Measurements from ENCODE around the gene DOCK6. TPM values are rescaled to one million over a fixed set of nuclear protein-coding genes. Genes with fewer than 3 reads are reported as not detected.

The DOCK6 gene
- total RNA-seq, 1 donor from 2014 or later, result 50.5 TPM

DNA sequence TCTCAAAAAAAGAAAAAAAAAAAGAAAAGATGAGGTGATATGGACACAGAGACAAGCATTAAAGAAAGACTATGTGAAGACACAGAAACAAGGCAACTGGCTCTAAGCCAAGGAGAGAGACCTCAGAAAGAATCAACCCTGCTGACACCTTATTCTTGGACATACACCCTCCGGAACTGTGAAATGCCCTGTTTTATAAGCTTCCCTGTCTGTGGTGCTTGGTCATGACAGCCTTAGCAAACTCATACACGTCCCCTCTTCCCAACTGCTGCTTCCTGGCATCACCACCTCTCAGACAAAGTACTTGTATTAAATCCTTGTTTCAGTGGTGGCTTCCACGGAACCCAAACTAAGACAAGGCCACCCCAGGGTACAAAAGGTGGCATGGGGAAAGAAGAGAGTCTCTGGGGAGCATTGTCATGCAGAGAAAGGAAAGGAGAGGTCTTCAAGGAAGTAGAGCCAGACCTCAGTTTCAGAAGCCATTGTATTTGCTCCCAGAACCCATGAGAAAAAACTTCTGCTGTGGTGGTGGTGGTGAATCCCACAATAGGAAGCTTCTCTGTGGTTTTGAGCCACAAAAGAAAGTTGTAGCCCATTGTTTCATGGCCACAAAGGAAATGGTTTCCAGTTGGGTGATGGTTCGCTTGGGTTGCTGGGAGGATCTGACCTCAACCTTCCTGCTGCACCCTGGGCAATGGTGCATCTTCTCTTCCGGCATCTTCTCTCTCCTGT, 17.3 kb upstream of the DOCK6 start:
- intact Hi-C loops (cut with DNase I), result no loop called here
- no peak for DNase-seq (ENCODE audit: low spot score)

DNA sequence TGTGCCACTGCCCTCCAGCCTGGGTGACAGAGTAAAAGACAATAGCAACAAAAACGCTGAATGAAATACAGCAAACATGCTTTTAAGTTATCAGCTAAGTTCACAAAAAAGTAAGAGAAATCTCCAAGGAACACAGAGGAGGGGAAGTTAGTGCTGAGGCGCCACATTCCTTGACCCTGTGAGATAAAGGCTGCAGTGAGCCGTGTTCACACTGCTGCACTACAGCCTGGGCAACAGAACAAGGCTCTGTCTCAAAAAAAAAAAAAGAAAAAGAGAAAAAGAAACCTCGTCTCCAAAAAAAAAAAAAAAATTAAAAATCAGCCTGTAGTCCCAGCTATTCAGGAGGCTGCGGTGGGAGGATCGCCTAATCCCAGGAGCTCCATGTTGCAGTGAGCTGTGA, 16.3 kb upstream of the DOCK6 start:
- intact Hi-C loops (cut with DNase I), result no loop called here
- DNase-seq (ENCODE audit: low spot score), result no peak

DNA sequence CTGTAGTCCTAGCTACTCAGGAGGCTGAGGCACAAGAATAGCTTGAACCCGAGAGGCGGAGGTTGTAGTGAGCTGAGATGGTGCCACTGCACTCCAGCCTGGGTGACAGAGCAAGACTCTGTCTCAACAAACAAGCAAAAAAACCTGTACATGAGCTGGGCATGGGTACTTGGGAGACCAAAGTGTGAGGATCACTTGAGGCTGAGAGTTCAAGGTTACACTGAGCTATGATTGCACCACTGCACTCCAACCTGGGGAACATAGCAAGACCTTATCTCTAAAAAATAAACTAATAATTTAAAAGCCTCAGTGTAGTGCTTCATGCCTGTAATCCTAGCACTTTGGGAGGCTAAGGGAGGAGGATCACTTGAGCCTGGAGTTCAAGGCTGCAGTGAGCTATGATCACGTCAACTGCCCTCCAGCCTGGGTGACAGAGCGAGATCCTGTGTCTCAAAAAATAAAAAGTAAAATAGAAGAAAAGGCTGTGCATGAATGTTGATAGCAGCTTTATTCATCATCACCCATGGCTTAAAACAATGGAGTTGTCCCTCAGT, 12.3 kb upstream of the DOCK6 start:
- no peak for DNase-seq (ENCODE audit: low spot score)
- intact Hi-C loops (cut with DNase I), result no loop called here

DNA sequence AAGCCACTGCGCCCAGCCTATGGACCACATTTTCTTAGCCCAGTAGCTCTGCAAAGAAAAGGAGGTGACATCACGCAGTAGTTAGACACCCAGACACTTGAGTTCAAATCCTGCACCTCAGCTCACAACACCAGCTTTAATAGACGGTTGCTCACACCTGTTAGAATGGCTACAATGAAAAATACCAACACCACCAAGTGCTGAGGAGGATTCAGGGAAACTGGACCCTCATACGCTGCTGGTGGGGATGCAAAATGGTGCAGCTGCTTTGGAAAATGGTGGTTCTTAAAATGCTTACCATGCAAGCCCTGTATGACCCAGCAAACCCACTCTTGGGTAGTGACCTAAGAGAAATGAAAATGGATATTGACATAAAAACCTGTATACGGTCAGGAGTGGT, 11.7 kb upstream of the DOCK6 start:
- no peak for DNase-seq (ENCODE audit: low spot score)
- intact Hi-C loops (cut with DNase I), result no loop called here

DNA sequence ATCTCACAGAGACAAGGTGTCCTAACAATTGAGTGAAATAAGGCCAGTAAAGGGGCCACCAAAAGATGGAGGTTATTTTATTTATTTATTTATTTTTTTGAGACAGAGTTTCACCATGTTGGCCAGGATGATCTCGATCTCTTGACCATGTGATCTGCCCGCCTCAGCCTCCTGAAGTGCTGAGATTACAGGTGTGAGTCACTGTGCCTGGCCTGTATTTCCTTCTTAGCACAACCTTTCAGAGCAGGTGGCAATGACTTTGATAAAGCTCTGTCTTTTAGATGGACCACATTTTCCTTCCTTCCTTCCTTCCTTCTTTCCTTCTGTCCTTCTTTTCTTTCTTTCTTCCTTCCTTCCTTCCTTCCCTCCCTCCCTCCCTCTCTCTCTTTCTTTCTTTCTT, 11.0 kb upstream of the DOCK6 start:
- DNase-seq (ENCODE audit: low spot score), result no peak
- intact Hi-C loops (cut with DNase I), result no loop called here

DNA sequence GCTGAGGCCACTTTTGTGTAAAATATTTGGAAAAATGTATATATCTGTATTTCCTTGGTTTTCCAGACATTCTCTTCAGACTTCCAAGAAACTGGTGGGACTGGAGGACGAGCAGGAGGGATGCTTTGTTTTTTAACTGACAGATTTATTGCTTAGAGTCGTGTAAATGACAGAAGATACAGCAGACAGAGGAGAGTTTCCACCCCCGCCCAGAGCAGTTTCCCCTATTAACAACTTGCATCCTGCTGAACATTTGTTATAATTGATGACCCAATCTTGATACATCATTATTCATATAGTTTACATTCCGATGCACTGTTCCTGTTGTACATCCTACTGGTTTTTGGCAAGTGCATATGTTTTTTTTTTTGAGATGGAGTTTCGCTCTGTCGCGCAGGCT, 7.1 kb upstream of the DOCK6 start:
- DNase-seq (ENCODE audit: low spot score), result no peak
- intact Hi-C loops (cut with DNase I), result no loop called here

DNA sequence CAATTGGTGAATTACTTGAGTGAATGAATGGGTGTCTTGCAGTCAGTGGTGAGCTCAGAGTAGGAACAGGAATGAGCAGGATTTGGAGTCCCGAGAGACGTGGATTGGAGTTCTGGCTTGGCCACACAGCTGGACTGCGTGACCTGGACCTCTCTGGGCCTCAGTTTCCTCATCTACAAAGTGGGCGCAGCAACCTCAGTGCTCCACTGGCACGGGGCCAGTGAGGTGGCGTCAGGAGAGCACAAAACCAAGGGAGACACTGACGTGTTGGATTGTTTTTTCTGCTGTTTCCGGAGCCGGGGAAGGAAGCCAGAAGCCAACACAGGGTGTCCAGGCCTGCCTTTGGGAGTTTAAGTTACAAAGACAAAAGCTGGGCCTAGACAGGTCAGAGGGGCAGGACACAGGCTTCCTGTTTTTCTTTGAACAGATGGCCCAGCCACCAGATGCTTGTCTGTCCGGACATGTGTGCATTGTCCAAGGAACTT, 6.5 kb upstream of the DOCK6 start:
- peak; percentile 87 for DNase-seq (ENCODE audit: low spot score)
- intact Hi-C loops (cut with DNase I), result no loop called here

DNA sequence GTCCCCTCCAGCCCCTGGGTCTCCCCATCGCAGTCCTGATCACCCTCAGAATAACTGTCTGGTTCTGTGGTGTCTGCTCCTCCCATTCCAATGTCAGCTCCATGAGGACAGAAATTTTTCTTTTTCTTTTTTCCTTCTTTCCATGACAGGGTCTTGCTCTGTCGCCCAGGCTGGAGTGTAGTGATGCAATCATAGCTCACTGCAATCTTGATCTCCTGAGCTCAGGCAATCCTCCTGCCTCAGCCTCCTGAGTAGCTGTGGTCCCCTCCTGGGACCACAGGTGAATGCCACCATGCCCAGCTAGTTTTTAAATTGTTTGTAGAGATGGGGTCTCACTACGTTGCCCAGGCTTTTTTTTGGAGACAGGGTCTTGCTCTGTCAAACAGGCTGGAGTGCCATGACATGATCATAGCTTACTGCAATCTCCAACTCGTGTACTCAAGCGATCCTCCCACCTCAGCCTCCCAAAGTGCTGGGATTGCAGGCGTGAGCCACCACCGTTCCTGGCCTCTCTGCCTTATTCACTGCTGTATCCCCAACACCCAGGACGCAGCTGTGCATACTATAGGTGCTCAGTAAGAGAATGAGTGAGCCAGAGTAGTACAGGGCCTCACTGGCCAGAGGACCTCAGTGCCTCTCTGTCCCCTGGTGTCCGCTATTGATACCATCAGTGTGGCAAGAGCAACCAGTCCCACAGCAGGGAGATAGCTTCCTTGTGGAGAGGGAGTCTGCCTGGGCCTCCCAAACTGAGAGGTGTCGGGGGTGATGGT, 5.2 kb upstream of the DOCK6 start:
- DNase-seq (ENCODE audit: low spot score), result no peak
- intact Hi-C loops (cut with DNase I), result no loop called here

DNA sequence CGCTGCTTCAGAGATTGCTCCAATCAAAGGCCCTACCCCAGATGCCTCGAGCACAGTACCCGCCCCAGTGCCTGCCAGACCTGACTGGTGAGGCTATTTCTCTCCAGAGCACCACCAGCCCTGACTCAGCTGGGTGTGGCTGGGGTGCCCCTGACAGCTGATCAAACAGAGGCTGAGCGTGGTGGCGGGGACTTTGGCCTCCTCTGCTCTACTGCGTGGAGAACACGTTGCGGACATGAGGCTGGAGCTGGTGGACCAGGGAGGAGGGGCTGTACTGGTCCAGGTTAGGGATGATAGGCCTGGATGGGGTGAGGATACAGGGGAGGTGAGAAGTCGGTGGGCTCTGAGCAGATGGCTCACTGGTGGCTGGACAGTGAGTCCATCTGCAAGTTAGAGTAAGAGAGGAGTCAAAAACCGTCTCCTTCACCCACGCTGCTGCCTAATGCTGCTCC, 3.5 kb upstream of the DOCK6 start:
- no peak for DNase-seq (ENCODE audit: low spot score)
- intact Hi-C loops (cut with DNase I), result no loop called here

DNA sequence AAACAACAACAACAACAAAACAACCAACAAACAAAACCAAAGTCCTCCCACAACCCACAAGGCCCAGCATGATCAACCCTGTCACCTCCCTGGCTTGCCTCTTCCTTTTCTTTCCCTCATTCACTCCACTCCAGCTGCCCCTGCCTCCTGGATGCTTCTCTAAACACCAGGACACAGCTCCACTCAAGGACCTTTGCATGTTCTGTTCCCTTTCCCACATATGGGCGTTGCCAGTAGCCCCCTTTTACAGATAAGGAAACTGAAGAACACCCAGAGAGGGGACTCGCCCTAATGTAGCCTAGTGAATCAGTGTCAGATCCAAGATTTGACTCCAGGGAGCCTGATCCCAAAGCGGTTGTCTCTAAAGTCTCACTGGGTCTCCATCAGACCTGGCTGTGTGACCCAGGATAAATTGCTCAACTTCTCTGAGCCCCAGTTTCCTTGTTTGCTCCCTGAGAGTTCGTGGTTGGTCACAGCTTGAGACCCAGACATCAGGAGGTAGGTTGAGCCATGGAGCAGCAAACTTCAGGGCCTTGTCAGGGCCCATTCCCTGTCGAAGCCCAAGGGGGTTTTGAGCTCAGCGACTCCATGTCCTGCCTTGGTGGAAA, 3.0 kb upstream of the DOCK6 start:
- no peak for DNase-seq (ENCODE audit: low spot score)
- intact Hi-C loops (cut with DNase I), result no loop called here

DNA sequence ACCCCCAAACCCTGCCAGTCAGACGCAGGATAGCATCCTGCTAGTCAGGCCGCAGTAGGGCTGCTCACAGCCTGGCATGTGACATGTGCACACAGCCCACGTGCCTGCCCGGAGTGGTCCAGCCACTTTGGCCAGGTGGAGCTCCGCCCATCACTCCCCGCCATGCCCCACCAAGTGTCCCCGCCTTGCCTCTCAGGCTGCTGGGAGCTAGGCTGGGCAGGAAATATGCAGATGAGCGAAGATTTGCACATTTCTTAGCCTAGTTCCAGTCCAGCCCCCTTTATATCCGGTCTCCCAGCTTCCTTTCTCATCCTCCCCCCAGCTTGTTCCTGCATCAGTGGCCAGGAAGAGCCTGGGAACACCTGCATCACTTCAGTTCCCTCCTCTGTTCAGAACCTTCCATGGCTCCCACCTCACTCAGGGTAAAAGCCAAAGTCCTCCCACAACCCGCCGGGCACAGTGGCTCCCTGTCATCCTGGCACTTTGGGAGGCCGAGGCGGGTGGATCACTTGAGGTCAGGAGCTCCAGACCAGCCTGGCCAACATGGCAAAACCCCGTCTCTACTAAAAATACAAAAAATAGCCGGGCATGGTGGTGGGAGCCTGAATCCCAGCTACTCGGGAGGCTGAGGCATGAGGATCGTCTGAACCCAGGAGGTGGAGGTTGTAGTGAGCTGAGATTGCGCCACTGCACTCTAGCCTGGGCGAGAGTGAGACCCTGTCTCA, 2.3 kb upstream of the DOCK6 start:
- intact Hi-C loops (cut with DNase I), result no loop called here
- peak; percentile 85 for DNase-seq (ENCODE audit: low spot score)

DNA sequence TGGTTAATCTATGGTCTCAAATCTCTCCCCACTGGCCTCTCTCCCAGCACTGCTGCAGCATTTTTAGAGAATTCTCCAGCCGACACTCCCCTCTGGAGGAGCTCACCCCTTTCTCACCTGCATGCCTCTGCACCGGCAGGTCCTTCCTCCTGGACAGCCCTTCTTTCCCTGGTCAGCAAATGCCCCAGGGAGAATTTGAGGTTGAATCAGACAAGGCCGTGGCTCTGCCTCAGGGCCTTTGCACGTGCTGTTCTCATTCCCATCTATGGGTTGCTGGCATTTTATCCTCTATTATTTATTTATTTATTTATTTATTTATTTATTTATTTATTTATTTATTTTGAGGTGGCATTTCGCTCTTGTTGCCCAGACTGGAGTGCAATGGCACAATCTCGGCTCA, 1.4 kb upstream of the DOCK6 start:
- intact Hi-C loops (cut with DNase I), result no loop called here
- DNase-seq (ENCODE audit: low spot score), result no peak

DNA sequence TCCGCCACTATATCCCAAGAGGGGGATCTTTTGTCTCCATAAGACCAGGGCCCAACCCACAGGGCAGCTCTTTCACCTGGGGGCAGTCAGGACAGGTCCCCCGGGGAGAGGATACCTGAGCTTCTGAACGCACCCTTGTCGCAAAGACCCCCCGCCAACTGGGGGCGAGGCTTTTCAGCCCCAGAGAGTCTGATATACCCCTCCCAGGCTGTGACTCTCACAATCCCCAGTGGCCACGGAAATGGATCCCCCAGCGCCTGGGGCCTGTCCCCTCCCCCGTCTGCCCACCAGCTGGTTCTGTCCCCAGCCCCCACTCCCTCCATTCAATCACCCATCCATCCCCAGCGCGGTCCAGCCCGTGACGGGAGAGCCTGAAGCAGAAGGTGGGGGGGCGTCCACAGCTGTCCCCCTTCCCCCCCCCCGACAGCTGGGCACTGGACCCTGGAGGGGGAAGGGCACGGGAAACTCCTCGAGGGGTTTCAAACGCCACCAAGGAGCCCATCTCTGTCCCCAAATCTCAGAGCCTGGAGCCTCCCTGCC, 823 bp downstream of the DOCK6 start:
- no peak for DNase-seq (ENCODE audit: low spot score)
- intact Hi-C loops (cut with DNase I), result no loop called here

DNA sequence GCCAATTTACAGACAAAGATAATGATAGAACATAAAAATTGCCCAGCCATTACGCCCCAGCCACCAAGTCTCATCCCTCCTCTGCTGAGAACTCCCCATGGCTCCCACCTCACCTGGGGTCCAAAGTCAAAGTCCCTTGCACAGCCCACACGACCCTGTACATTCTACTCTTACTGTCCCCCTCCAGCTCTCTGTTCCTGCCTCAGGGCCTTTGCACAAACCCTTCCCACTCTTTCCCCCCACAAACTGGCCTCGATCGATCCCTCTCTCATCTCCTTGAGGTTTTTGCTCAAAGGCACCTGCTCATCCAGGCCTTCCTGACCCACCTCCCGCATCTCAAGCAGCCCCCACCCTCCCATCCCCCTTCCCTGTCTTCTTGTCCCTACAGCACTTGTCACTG, 1.3 kb downstream of the DOCK6 start:
- no peak for DNase-seq (ENCODE audit: low spot score)
- intact Hi-C loops (cut with DNase I), result no loop called here

DNA sequence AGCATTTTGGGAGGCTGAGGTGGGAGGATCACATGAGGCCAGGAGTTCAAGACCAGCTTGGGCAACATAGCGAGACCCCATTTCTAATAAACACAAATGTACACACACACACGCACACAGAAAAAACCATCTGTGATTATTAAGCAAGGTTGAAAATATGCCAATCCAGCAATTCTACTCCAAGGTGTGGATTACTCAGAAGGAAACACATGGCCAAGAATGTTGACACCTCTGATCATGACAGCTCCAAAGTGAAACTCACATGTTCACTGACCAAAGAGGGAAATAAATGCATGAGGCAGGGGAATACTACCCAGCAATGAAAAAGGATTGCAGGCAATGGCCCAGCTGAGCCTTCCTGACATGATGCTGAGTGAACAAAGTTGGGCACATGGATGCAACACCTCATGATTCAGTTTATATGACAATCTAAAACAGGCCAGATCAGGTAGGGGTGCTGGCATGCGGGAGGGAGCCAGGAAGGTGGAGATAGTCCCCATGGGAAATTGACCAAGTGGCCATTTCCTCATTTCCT, 4.4 kb downstream of the DOCK6 start:
- no peak for DNase-seq (ENCODE audit: low spot score)
- intact Hi-C loops (cut with DNase I), result no loop called here

DNA sequence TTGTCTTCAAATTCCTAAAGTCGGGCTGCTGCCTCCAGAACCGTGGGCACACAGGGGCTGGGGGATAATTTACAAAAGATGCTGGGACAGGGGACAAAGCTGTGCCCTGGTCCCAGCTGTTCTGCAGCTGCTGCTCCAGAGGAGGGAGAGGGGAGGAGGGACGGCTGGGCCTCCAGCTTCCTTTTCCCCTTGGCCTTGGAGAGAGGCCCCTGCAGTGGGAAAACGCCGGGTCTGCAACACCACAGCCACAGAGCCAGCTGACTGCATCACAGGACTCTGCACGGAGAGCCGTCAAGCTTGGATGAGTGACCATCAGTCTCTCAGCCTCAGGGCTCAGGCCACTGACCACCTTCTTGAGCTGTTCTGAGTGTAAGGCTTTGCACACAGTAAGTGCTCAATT, 6.1 kb downstream of the DOCK6 start:
- no peak for DNase-seq (ENCODE audit: low spot score)
- intact Hi-C loops (cut with DNase I), result no loop called here

DNA sequence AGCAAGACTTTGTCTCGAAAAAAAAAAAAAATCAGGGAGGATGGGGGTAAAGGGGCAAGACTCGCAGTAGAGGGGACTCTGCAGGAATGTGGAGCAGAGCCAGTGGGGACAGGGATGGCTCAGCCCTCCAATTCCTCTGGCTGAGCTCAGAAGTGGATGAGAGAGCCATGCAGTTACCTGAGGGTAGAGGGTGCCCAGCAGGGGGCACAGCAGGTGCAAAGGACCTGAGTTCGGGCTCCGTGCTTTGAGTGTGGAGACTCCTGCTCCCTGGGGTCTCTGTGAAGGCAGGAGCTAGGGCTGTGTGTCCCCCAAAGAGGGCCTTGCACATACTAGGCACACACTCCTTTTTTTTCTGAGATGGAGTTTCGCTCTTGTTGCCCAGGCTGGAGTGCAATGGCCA, 7.7 kb downstream of the DOCK6 start:
- no peak for DNase-seq (ENCODE audit: low spot score)
- intact Hi-C loops (cut with DNase I), result no loop called here

DNA sequence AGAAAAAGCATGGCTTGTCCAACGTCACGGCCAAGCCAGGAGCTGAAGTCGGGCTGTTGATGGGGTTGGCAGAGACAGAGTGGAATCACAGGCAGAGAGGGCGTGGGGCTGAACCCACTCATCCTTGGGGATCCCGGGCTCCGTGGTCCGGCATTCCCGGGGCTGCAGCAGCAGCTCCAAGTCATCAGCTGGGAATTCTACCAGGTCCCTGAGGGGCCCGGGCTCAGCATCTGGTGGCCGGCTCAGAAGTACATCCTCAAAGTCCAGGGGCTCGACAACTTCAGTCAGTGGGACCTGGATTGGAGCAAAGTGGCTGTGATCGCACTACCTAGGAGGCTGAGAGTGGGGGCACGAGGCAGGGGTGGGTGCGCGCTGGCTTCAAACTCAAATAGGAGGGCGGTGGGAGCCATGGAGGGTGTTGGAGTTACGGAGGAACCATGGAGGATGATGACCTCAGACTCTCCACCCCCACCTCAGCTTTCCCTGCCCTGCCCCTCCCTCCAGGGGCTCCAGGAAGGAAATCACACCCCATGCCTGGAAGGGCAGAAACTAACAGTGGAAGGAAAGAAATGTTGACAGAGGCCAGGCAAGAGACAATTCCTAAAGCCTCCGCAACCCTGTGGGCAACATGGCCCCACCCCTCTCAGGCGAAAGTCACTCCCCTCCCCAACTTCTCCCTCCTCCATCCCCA, 9.5 kb downstream of the DOCK6 start:
- intact Hi-C loops (cut with DNase I), result no loop called here
- no peak for DNase-seq (ENCODE audit: low spot score)

Measured in cardiac septum (tissue), 1 donor.